Right lobe of liver (tissue), 6 donors: ENCODE measurements around the gene ELMOD1. TPM values are rescaled to one million over a fixed set of nuclear protein-coding genes. Genes with fewer than 3 reads are reported as not detected.

ENCODE experiments used
- ATAC-seq, 4 donors: fragments of 200-7000 bp; cut with Tn5 transposase; one replicate each; pipeline ENCODE4 v1.9.1; 2020; ENCODE audit warnings: mild to moderate bottlenecking in 4 of 4, moderate library complexity in 4 of 4
- DNase-seq, 3 donors: peaks; one replicate each; pipeline ENCODE4 v3.0.0-alpha.2; 2020
- H3K27ac ChIP-seq, 3 donors: fragments of 200-600 bp; one replicate each; pipeline ENCODE4 v1.8.0; 2022
- H3K27me3 ChIP-seq, 2 donors: fragments of 200-600 bp; one replicate each; pipeline ENCODE4 v1.8.0; 2022
- H3K36me3 ChIP-seq, 4 donors: fragments of 200-600 bp; sonication (generic) in 1 of 4; one replicate each; pipeline versions ENCODE4 v1.5.1 to v1.8.0; 2017 to 2022; ENCODE audit warnings: control low read depth in 1 of 4
- H3K4me1 ChIP-seq, 4 donors: fragments of 200-600 bp; sonication (generic) in 1 of 4; one replicate each; pipeline versions ENCODE4 v1.5.1 to v1.8.0; 2017 to 2022; ENCODE audit warnings: control low read depth in 1 of 4
- H3K4me3 ChIP-seq, 3 donors: fragments of 200-600 bp; one replicate each; pipeline ENCODE4 v1.8.0; 2022
- H3K9me3 ChIP-seq, 4 donors: fragments of 200-600 bp; sonication (generic) in 1 of 4; one replicate each; pipeline versions ENCODE4 v1.5.1 to v1.8.0; 2017 to 2022; ENCODE audit warnings: control low read depth in 1 of 4
- CTCF ChIP-seq, 4 donors: fragments of 200-600 bp in 3 of 4; fragments of 450-650 bp in 1 of 4; IDR thresholded peaks; one replicate each; pipeline versions ENCODE4 v1.5.1 to v1.8.0; 2016 to 2022; ENCODE audit warnings: antibody characterized with exemption in 4 of 4, mild to moderate bottlenecking in 2 of 4
- POLR2A ChIP-seq: fragments of 450-650 bp; IDR thresholded peaks from one replicate; pipeline ENCODE4 v1.6.1; 2017; ENCODE audit warnings: antibody characterized with exemption, mild to moderate bottlenecking
- WGBS: methylation state at CpG from one replicate; pipeline ENCODE4 v1.1.6; 2018; ENCODE audit warnings: low coverage, low lambda C conversion rate; ENCODE audit not compliant: insufficient coverage; ENCODE audit errors: missing lambda C conversion rate; 5-methylcytosine and 5-hydroxymethylcytosine counted together
- intact Hi-C, 2 donors: fragments of 100-400 bp; cut with DNase I; formaldehyde crosslinking; loops; one replicate each; pipeline versions ENCODE4 v1.11.2 to v1.14.1; 2022
- total RNA-seq, 6 experiments: library from RNA; depleted of rRNA in 2 of 6; stranded (reverse); fragments of >200 nt in 2 of 6; fragmentation: NEBNext Ultra II Directional in 3 of 6; extraction: Animal tissue kit (Norgen Biotek cat#: 25700) in 3 of 6; gene quantifications; one replicate each; pipeline versions ENCODE4 v1.1.0 to v1.2.4, GENCODE V29; 2016 to 2023
- donor health status: DM: no; HTN: yes; CAD: no.
- donor health status: DM: no; HTN: no; CAD: no.
- donor health status: DM: no; HTN: no; CAD: no.
- donor health status: DM: no; HTN: yes; CAD: no.
- donor health status: DM: no; HTN: yes; CAD: no.

ELMOD1 gene
- total RNA-seq, 6 experiments from 2014 or later, result 0.25 to 1.7 (median 0.42) TPM; not detected in 1

GRCh38 chr11:107666911-107667613 is 76.1 kb downstream of the ELMOD1 start:
- no peak overlapping the region for H3K4me3 ChIP-seq
- no peaks in the 10 kb centered on the region for H3K4me1 ChIP-seq
- H3K27me3 ChIP-seq, result no peaks in the 10 kb centered on the region
- intact Hi-C loops, result no loop called here
- DNase-seq (no peak), ATAC-seq (no peak)
- H3K9me3 ChIP-seq, result no peaks in the 10 kb centered on the region
- H3K27ac ChIP-seq, result no peak overlapping the region
- 31% methylated on average over 7 of the region's 8 CpGs for WGBS
- no peaks in the 10 kb centered on the region for H3K36me3 ChIP-seq
- no peak for TF ChIP-seq POLR2A
- TF ChIP-seq CTCF (IDR thresholded peaks at IDR 0.05), result no peak

GRCh38 chr11:107669191-107669740 is 78.3 kb downstream of the ELMOD1 start:
- no peaks in the 10 kb centered on the region for H3K9me3 ChIP-seq
- H3K4me1 ChIP-seq, result no peaks in the 10 kb centered on the region
- no peaks in the 10 kb centered on the region for H3K36me3 ChIP-seq
- WGBS, result 85% methylated on average over 11 of the region's 11 CpGs
- no peaks in the 10 kb centered on the region for H3K27me3 ChIP-seq
- TF ChIP-seq POLR2A (no peak), CTCF (IDR thresholded peaks at IDR 0.05) (no peak)
- H3K4me3 ChIP-seq, result no peak overlapping the region
- intact Hi-C loops, result no loop called here
- no peak for DNase-seq
- ATAC-seq, result no peak
- no peak overlapping the region for H3K27ac ChIP-seq

GRCh38 chr11:107669893-107670601 is 79.1 kb downstream of the ELMOD1 start:
- TF ChIP-seq POLR2A (no peak), CTCF (IDR thresholded peaks at IDR 0.05) (no peak)
- H3K27ac ChIP-seq, result no peak overlapping the region
- WGBS, result 52% methylated on average over 3 of the region's 4 CpGs
- no peaks in the 10 kb centered on the region for H3K27me3 ChIP-seq
- no peaks in the 10 kb centered on the region for H3K9me3 ChIP-seq
- no peaks in the 10 kb centered on the region for H3K4me1 ChIP-seq
- no peak overlapping the region for H3K4me3 ChIP-seq
- ATAC-seq (no peak), DNase-seq (no peak)
- intact Hi-C loops, result no loop called here
- H3K36me3 ChIP-seq, result no peaks in the 10 kb centered on the region

DNA sequence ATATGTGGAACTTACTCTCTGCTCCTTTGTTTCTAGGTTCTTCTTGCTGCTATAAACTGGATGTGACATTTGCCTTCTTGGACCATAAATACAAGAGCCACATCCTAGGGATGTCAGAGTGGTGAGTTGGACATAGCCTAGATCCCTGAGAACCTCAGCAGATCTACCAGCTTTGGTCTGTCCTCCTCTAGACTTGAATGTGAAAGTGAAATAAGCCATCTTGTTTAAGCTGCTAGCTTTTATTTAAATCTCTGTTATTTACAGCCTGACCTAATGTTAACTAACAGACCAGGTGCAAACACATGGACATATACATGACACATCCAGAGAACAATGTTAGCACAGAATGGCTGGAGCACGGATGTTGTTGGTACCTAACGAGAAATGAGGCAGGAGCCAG is 85.0 kb downstream of the ELMOD1 start:
- H3K4me3 ChIP-seq, result no peak overlapping the region
- TF ChIP-seq CTCF (IDR thresholded peaks at IDR 0.05), result no peak
- no peak for TF ChIP-seq POLR2A
- intact Hi-C loops, result no loop called here
- no peak for DNase-seq
- H3K27ac ChIP-seq, result no peak overlapping the region
- no peaks in the 10 kb centered on the region for H3K36me3 ChIP-seq
- no peak for ATAC-seq
- WGBS, result 46% methylated on average over 2 of the region's 2 CpGs
- H3K9me3 ChIP-seq, result no peaks in the 10 kb centered on the region
- H3K27me3 ChIP-seq, result no peaks in the 10 kb centered on the region
- H3K4me1 ChIP-seq, result no peaks in the 10 kb centered on the region
